ENCODE measurements around the gene DPF3.

Gene DPF3

DNA sequence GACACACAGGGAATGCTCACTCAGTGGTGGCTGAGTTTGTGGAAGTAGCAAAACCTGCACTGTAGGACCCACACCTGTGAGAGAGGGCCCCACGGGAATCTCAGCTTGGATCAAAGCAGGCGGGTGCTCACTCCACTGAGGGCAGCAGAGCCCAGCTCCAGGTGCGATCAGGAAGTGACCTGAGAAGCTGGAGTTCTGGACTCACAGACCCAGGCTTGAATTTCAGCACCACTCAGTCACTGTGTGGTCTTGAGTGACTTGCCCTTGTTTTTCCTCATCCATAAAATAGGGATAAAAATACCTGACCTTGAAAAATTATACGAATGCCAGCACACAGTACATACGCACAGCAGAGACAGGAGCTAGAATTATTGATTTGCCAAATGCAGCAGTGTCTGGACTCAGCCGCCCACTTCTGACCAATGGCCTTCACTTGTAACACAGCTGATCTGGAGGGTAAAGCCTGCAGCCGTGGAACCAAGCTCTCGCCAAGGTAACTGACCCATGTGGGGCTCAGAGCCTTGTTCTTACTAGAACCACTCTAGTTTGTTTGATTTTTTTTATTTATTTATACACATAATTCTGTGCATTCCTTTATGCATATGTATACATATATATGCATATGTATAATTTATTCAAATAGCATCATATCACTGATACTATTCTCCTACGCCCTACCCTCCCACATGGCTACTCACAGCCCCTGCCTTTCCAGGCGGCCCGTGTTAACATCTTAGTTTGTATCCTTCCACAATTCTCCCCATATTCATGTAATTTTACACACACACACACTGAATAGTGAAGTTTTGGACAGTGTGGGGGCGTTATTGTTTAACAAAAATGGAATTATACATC lies 53.9 kb downstream of the DPF3 start:
- no peak for DNase-seq (ENCODE audit: low read depth)

DNA sequence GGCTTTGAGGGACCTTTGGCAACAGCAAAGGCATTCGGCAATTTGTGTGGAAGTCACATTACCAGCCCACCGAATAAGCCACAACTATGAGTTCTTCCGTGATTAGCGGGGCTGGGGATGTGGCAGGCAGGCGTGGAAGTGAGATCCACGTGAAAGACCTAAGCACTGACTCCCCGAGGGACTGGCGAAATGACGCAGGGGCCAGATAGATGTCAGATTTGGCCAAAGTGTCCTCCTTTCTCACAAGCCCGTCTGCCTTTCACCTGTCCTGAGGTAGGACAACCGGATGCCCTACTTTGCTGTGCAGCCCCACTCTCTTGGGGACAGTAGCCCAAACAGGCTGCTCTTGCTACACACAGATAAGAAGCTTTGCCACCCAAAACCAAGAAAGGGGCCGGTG lies 54.5 kb downstream of the DPF3 start:
- DNase-seq (ENCODE audit: low read depth): no peak

DNA sequence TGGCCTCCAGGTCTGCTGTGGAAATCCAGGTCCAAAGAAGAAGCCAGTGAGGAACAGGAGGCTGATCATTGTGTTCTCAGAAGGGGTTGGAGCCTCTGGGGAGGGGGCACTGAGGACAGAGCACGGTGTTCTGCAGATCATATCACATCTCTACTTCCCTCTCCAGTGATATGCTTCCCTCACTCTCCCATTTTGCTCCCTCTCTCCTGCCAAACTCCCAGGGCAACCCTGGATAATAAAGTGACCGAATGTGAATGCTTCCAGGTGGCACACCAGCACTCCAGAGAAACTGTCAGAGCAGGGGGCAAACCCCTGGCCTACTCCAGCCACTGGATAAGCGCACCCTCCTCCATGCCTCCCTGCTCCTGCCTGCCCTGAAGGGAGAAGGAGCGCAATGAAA lies 57.8 kb downstream of the DPF3 start:
- DNase-seq (ENCODE audit: low read depth): no peak

DNA sequence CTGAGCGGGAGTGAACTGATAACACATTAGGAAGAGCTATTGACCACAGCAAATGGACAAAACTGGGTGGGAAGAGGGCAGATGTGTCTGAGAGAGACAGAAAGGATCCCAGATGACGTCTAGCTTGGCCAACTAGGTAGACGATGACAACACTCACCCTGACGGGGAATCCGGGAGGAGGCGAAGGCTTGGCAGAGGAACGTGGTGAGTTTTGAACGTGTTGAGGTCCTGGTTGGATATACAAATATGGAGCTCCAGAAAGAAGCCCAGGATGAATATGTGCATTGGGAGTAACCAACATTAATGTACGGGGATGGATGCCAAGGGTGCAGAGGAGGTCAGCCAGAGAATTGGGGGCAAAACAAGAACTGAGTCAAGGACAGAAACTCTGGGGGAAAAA lies 60.7 kb downstream of the DPF3 start:
- DNase-seq (ENCODE audit: low read depth): no peak

DNA sequence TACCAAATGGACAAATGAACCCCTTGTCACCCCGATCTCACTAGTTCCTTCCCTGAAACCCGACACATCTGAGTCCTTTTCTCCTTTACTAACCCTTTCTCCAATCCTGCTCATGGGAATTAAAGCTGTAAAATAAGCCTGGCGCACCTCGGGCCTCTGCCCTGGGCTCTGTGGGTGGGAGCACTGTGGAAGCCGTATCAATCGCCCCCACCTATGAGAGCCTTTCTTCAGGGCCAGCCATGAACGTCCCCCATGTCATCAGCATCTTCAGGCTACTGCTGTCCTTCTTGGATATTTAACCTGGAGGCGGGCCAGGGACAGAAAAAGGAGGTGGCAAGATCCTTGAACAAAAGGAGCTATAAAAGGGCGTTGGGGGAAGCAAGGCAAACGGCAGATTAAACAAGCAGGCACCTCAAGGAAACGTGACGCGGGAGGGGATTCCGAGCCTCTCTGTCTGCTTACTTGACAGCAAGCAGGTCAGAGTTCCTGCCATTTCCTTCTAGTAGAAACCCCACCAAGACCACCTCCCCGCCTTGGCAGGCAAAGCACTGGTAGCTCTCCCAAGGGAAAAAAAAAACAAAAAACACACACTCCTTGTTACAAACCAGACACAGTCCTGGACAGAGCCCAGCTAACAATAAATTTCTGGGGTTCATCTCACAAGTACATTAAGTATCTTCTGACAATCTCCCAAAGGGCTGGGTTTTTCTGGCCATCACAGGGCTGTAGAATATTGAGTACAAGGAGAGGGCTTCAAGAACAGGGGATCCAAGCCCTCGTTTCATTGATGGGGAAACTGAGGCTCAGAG lies 62.9 kb downstream of the DPF3 start:
- DNase-seq (ENCODE audit: low read depth): no peak

DNA sequence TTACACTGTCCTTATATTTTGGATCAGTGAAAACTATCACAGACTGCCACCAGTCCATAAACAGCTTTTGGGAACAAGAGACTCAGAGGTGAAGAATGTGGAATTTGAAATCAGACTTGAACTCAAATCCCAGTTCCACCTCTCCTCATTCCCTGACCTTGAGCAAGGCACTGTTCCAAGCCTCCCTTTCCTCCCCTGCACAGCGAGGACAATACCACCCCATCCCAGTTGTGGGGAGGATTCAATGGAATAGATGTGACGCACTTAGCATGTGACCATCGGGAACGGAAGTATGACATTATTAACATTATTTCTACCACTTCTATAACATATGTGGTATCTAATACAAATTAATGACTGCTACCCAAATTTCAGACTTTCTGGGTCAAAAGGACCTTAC lies 63.5 kb downstream of the DPF3 start:
- DNase-seq (ENCODE audit: low read depth): no peak

DNA sequence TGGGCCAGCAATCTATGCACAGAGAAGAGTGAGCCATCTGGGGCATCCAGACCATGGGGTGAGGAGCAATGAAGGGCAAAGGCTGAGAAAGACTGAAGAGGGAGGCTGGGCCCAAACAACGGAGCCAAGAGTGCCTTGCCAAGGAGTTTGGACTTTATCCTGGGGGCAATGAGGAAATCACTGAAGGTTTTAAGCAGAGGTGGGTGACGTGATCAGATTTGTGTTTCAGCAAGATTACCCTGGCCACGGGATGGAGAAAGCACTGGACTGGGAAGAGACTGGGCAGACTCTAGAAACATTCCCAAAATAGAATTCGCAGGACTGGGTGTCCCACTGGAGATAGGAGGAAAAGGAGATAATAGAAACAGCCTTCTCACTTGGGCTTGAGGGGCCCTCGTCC lies 65.3 kb downstream of the DPF3 start:
- DNase-seq (ENCODE audit: low read depth): no peak

DNA sequence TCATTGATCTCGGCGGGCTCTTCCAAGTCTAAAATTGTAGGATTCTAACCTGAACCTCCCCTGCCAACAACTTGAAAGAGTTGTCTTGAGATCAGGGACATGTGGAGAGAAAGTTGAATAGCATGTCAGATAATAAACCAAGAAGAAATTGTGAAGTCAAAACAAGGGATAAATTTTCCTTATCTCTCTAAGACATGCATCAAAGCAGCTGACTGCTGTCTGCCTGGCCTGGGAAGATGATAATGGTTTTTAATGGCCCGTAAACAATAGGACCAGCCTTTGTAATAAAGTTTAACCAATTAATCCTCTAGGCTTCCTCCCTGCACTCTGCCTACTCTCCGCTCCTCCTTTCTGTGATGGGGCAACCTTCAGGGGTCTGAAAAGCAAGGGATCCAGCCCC lies 67.9 kb downstream of the DPF3 start:
- no peak for DNase-seq (ENCODE audit: low read depth)

DNA sequence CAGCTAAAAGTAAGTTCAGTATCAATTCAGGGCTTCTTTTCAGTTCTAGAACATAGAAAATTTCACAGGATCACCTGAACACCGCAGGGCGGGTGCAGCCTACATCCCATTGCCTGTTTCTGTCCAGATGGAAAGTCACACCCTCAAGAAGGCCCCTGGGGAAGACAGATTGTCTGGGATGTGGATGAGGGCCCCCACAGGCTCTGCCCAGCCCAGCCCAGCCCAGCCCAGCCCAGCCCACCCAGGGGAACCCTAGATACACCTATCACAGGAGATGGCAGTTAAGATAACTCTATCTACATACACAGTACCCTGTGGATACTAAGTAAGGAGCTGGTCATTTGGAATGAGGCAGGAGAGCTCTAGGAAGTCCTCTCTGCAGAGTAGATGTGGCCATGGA lies 68.4 kb downstream of the DPF3 start:
- no peak for DNase-seq (ENCODE audit: low read depth)

DNA sequence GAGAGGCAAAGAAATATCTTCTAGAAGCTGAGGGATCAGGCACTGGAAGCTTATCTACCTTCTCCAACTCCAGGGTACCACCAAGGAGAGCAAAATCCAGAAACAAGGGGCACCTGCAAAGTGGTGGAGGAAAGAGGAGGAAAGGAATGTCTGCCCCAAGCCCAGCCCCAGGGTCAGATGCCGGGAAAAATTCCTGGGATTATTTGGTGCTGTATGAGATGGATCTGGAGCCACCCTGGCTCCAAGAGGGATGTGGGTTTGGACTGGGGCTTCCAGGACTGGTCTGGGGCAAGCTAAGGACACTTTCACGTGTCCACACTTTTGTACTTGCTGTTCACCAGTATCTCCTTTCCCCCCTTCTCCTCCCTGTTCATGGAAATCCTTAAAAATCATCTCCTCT lies 69.8 kb downstream of the DPF3 start:
- DNase-seq (ENCODE audit: low read depth): no peak

DNA sequence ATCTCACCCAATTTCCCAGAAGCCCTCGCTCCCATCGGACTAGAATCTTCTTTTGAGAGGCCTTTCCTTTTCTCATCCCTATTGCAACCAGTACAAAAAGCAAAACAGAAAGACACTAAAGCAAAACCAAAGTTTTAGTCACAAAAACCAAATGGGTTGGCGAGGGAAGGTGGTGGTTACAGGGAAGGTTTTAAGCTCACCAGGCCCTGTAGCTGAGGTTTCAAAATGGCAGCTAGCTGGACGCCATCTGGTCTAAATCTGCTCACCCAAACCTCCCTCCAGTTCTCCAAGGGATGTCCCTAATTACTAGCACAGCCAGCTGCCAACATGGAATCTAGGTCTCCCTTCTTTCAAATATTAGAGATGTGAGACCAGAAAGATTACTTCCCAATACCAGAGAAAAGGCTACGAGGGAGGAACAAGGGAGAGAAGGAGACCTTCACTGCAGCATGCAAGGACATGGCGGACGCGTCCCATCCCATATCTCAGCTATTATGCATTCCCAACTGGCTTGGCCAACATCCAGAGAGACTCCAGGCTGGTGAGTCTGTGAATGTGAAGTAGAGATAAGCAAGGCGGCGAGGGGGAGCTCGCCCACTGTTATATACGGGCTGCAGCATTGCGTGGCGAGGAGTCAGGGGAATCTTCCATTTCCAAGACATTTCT lies 70.8 kb downstream of the DPF3 start:
- DNase-seq (ENCODE audit: low read depth): no peak

DNA sequence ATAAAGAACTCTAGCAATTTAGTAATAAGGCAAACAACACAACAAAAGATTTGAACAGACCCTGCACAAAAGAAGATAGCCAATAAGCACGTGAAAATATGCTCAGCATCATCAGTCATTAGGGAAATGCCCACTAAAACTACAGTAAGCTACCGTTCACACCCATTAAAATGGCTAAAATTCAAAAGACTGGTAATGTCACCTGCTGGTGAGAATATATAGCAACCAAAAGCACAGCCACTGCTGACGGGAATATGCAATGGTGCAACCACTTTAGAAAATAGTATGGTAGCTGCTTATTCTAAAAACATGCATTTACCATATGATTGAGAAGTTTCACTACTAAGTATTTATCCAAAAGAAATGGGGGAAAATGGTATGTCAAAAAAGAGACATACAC lies 74.9 kb downstream of the DPF3 start:
- no peak for DNase-seq (ENCODE audit: low read depth)

DNA sequence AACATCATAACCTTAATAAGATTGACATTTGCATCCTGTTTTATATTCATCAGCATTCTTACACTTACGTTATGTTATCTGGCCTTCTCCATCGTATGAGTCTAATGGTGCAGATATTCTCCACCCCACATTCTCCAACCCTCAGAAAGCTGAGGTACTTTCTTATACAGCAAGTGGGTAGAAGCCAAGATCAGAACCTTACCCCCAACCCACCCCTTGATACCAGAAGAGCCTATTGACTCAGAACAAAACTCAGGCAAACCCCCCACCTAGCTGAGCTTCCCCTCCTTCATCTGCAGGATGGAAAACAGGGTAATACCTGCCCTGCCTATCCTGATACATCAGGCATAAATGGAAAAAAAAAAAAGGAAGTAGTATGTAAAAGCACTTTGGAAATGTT lies 77.6 kb downstream of the DPF3 start:
- DNase-seq (ENCODE audit: low read depth): no peak

DNA sequence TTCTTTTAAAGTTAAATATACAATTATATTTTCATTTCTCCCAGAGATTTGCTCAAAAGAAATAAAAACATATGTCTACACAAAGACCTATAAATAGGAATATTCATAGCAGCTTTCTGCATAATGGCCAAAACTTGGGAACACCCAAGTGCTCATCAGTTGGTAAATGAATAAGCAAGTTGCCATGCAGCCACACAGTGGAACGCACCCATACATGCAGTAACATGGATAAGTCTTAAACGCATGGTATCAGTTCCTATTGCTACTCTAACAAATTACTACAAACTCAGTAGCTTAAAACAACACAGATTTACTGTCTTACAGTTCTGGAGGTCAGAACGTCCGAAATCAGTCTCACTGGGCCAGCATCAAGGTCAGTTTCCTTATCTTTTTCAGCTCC lies 78.5 kb downstream of the DPF3 start:
- no peak for DNase-seq (ENCODE audit: low read depth)

DNA sequence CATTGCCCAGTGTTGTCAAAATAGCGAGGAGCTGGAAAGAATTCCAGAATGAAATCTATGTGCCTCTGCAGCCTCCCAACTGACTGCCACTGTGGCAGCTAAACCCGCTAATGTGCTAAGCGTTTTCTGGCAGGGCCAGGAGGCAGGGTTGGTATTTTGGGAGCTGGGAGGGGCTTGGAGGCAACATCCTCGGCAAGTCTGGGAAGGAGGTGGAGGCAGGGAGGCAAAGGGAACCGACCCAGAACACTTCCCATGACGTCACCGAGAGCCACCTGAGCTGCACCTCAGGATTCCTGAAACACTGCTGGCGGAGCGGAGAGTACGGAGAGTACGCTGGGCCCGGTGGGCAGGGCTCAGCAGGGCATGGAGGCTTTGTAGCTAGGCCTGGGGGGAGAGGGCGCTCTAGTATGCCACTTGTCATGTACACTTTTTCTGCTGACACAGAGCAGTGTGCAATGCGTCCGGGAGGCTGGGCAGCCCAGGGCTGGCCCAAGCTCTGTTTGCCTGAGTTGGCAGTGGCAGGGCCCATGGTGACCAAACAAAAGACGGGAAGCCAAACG lies 81.5 kb downstream of the DPF3 start:
- no peak for DNase-seq (ENCODE audit: low read depth)

DNA sequence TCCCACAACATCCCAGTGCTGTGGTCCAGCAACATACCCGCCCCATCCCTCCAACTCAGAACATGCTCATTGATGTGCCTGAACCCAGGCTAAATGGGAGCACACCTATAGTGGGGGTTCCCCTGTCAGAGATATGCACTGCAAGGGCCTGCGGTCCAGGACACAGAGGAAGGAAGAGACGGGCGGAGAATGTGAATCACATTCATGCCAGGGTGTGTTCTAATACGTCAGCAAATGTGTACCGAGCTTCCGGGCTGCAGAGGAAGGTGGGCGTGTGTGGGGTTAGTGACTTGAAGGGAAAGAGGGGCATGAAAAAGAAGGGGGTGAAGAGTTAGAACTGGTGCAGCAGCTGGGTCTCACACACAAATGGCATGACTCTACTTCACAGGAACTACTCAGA lies 83.7 kb downstream of the DPF3 start:
- no peak for DNase-seq (ENCODE audit: low read depth)

DNA sequence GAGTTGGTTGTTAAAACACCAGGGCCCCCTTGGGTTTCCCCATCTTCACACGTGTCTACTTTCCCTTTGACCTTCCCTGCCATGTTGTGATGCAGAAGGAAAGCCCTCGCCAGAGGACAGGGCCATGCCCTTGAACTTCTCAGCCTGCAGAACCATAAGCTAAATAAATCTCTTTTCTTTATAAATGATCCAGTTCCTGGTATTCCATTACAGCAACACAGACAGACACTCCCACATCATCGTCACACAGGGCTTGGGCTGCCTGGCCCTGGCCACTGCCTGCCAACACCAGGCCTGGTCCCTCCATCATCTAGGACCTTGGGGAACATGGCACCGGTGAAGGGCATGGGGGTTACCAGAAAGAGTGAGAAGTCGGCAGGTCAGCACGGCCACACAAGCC lies 84.8 kb downstream of the DPF3 start:
- DNase-seq (ENCODE audit: low read depth): no peak

DNA sequence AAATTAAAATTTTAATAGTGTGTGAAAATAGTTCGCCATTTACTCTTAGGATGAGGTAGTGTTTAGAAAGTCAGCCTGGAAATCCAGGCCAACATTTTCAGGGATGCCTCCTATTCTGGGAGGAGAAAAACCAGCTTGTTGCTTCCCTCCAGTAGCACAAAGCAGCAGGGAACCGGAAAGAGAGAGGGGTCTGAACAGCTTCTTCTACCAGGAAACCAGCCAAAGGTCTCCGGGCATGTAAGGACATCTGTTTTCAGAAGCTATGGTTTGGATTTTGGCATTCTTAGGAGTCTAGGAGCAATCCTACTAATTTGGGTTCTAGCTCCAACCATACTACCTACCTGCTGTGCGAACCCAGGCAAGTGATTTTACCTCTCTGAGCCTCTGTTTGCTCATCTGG lies 85.3 kb downstream of the DPF3 start:
- DNase-seq (ENCODE audit: low read depth): no peak

DNA sequence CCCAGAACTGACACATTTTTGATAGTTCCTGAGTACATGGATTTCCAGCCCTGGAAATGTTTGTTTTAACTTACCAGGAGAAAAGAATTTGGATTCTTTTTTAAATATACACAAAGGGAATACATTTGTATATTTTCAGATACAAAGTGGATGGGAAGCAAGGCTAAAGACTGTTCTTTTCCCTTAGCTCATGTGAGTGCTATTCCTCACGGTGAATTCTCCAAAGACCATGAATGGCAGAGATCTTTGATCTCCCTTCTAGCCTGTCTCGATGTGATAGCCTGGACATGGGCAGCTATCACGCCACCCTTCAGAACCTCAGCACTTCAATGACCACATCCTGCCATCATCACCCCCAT lies 91.3 kb downstream of the DPF3 start:
- DNase-seq (ENCODE audit: low read depth): no peak

DNA sequence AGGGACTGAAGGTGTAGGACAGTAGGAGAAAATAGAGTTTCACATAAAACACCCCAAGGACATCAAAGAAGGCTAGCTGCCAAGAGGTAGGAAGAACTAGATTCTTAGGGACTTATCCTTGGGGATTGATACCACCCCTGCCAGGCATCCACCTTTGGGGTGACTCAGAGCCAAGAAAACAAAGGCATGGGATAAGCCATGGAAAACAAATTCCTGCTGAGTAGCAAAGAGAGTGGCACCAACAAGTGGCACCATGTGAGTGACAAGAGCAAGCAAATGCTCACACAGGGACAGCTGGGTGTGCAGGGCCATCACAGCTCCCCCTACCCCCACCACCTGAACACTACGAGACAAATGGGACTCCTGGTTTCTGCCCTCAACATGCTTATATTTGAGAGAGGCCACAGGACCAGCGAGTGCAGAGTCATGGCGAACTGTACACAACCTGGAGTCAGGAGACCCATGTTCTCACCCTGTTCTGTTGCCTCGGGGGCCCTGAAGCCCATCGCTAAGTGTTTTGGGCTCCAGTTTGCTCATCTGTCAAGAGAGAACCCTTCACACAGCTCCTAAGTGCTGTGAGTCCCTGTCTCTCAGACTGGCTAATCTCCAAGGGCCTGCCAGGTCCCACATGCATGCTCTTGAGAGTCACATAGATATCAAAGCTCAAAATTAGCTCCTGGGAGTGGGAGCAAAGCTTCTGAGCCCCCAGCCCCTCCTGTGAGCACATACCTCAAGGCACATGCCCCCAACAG lies 91.9 kb downstream of the DPF3 start:
- no peak for DNase-seq (ENCODE audit: low read depth)

DNA sequence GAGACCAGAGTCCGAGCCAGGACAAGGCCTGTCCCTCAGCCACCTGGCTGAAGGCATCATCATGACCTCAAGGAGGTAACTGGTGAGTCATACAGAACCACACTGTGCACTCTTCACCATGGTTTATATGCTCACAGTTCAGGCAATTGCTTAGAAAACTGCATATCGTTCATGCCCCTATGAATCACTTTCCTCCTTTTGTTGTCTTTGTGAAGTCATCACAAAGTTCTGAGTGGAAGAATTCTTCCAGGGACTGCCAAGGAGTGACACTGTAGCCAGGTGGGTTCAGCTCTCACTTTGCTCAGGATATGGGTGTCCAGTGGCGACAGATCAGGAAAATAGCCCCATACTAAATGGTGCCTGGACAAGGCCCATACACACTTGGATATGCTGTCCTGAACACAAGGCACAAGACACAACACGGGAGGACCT lies 92.5 kb downstream of the DPF3 start:
- DNase-seq (ENCODE audit: low read depth): peak; percentile 65

DNA sequence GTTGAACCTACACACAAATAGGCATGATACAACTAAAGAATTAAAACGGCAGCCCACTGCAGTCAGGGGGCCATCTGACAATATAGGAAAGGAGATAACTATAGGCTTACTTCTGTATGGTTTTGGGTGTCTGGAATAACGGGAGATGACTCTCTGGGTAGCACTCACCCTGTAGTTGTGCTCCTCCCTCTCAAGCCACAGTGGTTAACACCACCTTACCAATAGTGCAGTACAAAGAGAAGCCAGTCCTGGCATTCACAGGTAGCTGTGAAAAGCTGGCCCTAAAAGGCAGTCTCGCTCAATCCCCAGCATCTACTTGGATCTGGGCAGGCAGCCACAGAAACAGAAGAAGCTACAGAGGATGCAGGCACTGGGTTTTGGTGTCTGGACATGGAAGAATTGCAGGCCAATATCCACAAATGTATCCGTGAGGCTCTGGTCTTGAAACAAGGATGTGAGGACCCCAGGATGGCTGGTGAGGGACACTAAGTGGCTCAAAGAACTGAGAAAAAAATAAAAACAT lies 93.0 kb downstream of the DPF3 start:
- DNase-seq (ENCODE audit: low read depth): no peak

Data from stromal cell of bone marrow (primary cell).